Calu3 (cell line): ENCODE data around the gene NIPSNAP2. TPM values are rescaled to one million over a fixed set of nuclear protein-coding genes. Genes with fewer than 3 reads are reported as not detected.
"Not testable (repeated sequence)": the region's sequence is repeated elsewhere in the genome, so short reads cannot be mapped to it uniquely, and the experiment has no call there.

ENCODE experiments used
- BruUV-seq: library from RNA; stranded (reverse); fragments of 400-500 nt; replicated peaks from 2 replicates; lab custom pipeline; 2021; lab: Mats Ljungman, UMichigan
- CTCF ChIA-PET: fragments of 300-600 bp; sonication (Branson Sonifier 250); formaldehyde crosslinking; loops from one replicate; lab custom pipeline; 2022; ENCODE audit warnings: antibody characterized with exemption; lab: Charles Lee
- DNase-seq: peaks from one replicate; pipeline ENCODE4 v3.0.0; 2022
- H3K27ac Mint-ChIP-seq: one replicate; pipeline ENCODE4 v1.8.0; 2022; ENCODE audit warnings: mixed read lengths; ENCODE audit not compliant: unreplicated experiment
- H3K27me3 Mint-ChIP-seq: one replicate; pipeline ENCODE4 v1.8.0; 2022; ENCODE audit warnings: mixed read lengths; ENCODE audit not compliant: unreplicated experiment
- H3K36me3 Mint-ChIP-seq: one replicate; pipeline ENCODE4 v1.8.0; 2022; ENCODE audit warnings: mild to moderate bottlenecking, moderate library complexity, mixed read lengths; ENCODE audit not compliant: insufficient read depth, unreplicated experiment
- H3K4me1 Mint-ChIP-seq: one replicate; pipeline ENCODE4 v1.8.0; 2022; ENCODE audit warnings: mild to moderate bottlenecking, low read depth, mixed read lengths; ENCODE audit not compliant: unreplicated experiment
- H3K4me3 Mint-ChIP-seq: one replicate; pipeline ENCODE4 v1.8.0; 2022; ENCODE audit warnings: mild to moderate bottlenecking, low read depth, moderate library complexity, mixed read lengths; ENCODE audit not compliant: unreplicated experiment
- H3K9me3 Mint-ChIP-seq: one replicate; pipeline ENCODE4 v1.8.0; 2022; ENCODE audit warnings: low read depth, mixed read lengths; ENCODE audit not compliant: unreplicated experiment
- intact Hi-C: fragments of 100-400 bp; cut with micrococcal nuclease; formaldehyde crosslinking; loops from one replicate; pipeline ENCODE4 v1.10.0; 2022; ENCODE audit not compliant: unreplicated experiment
- total RNA-seq: library from RNA; stranded (reverse); gene quantifications from 2 replicates; pipeline ENCODE4 v1.2.3, GENCODE V29; 2022
- TF ChIP-seq, protein P1 (sequence below): fragments of 200-600 bp; IDR thresholded peaks from one replicate; pipeline ENCODE4 v1.8.0; 2022; ENCODE audit warnings: antibody characterized with exemption; ENCODE audit not compliant: unreplicated experiment

Gene NIPSNAP2
- total RNA-seq, 1 experiment from 2014 or later, result 93.8 TPM

- H3K27ac Mint-ChIP-seq, result peak overlapping the region; percentile 95
- peaks cover 60% of the 10 kb centered on the region for H3K36me3 Mint-ChIP-seq
- H3K4me3 Mint-ChIP-seq, result peak overlapping the region; percentile 94
Measured at GRCh38 chr7:56048245-56048644, 83.9 kb downstream of the NIPSNAP2 start.

DNA sequence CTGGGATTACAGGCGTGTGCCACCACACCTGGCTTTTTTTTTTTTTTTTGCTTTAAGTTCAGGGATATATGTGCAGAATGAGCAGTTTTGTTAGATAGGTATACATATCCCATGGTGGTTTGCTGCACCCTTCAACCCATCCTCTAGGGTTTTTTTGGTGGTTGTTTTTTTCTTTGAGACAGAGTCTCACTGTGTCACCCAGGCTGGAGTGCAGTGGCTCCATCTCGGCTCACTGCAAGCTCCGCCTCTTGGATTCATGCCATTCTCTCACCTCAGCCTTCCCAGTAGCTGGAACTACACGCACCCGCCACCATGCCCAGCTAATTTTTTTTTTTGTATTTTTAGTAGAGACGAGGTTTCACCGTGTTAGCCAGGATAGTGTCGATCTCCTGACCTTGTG, 84.4 kb downstream of the NIPSNAP2 start:
- H3K27ac Mint-ChIP-seq, result peak overlapping the region; percentile 95
- H3K9me3 Mint-ChIP-seq, BruUV-seq, intact Hi-C loops, H3K27me3 Mint-ChIP-seq: not testable (repeated sequence)
- peak; percentile 81 for DNase-seq
- H3K4me1 Mint-ChIP-seq, result peaks cover 41% of the 10 kb centered on the region
- CTCF ChIA-PET, result interaction anchor here (0.6 to 0.9 kb wide), 3 partner anchors 15 to 394 kb away, joined by 5 to 7 read pairs (median 6); no protein-coding TSS in a partner anchor
- H3K36me3 Mint-ChIP-seq, result peaks cover 65% of the 10 kb centered on the region
- H3K4me3 Mint-ChIP-seq, result peak overlapping the region; percentile 94

More at GRCh38 chr7:56048245-56048644, 83.9 kb downstream of the NIPSNAP2 start:
- intact Hi-C loops, result no loop called here
- TF ChIP-seq, protein P1, sequence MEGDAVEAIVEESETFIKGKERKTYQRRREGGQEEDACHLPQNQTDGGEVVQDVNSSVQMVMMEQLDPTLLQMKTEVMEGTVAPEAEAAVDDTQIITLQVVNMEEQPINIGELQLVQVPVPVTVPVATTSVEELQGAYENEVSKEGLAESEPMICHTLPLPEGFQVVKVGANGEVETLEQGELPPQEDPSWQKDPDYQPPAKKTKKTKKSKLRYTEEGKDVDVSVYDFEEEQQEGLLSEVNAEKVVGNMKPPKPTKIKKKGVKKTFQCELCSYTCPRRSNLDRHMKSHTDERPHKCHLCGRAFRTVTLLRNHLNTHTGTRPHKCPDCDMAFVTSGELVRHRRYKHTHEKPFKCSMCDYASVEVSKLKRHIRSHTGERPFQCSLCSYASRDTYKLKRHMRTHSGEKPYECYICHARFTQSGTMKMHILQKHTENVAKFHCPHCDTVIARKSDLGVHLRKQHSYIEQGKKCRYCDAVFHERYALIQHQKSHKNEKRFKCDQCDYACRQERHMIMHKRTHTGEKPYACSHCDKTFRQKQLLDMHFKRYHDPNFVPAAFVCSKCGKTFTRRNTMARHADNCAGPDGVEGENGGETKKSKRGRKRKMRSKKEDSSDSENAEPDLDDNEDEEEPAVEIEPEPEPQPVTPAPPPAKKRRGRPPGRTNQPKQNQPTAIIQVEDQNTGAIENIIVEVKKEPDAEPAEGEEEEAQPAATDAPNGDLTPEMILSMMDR, result no peak
- no TSS peak for BruUV-seq
- H3K27me3 Mint-ChIP-seq, result no peaks in the 10 kb centered on the region
- CTCF ChIA-PET, result interaction anchor here (0.6 to 0.9 kb wide), 2 partner anchors 14 to 393 kb away, joined by 6 to 7 read pairs; no protein-coding TSS in a partner anchor
- DNase-seq, result no peak
- H3K9me3 Mint-ChIP-seq, result no peaks in the 10 kb centered on the region
- peaks cover 36% of the 10 kb centered on the region for H3K4me1 Mint-ChIP-seq

Other genes with a start within 250 kb of the NIPSNAP2 start
- gene SEPTIN14, start 101.8 kb upstream of the NIPSNAP2 start, total RNA-seq, result not detected in 2 replicates
- 4.4 and 5.3 TPM in 2 replicates for gene ZNF713, start 77.1 kb upstream of the NIPSNAP2 start, total RNA-seq
- gene MRPS17, start 12.7 kb upstream of the NIPSNAP2 start, total RNA-seq, result 32.6 and 37.1 TPM in 2 replicates
- gene PSPH, start 86.9 kb downstream of the NIPSNAP2 start, total RNA-seq, result 37.5 and 39.9 TPM in 2 replicates
- 416 and 421 TPM in 2 replicates for gene CCT6A, start 87.2 kb downstream of the NIPSNAP2 start, total RNA-seq
- gene SUMF2, start 99.7 kb downstream of the NIPSNAP2 start, total RNA-seq, result 226 and 255 TPM in 2 replicates
- gene PHKG1, start 128.4 kb downstream of the NIPSNAP2 start, total RNA-seq, result 1.1 and 2.6 TPM in 2 replicates
- gene CHCHD2, start 141.9 kb downstream of the NIPSNAP2 start, total RNA-seq, result 673 and 699 TPM in 2 replicates
- not detected in 2 replicates for gene NUPR2, start 151.8 kb downstream of the NIPSNAP2 start, total RNA-seq